IMR-90 (cell line): ENCODE data around the gene CCNJL. TPM values are rescaled to one million over a fixed set of nuclear protein-coding genes. Genes with fewer than 3 reads are reported as not detected.

Experiments
- ATAC-seq: fragments of 200-7000 bp; cut with Tn5 transposase; 2 replicates; pipeline ENCODE4 v1.9.1; 2020; ENCODE audit warnings: low read depth, mild to moderate bottlenecking, moderate library complexity
- BruUV-seq: library from RNA; stranded (reverse); fragments of 400-500 nt; replicated peaks from 2 replicates; lab custom pipeline; 2021; lab: Mats Ljungman, UMichigan
- CTCF ChIA-PET: fragments of 300-600 bp; formaldehyde crosslinking; extraction: SDS; loops from one replicate; lab custom pipeline; 2021; ENCODE audit warnings: antibody characterized with exemption; lab: Yijun Ruan, JAX
- POLR2A ChIA-PET: fragments of 300-600 bp; sonication (Branson Sonifier 250); formaldehyde crosslinking; loops from one replicate; lab custom pipeline; 2022; ENCODE audit warnings: antibody characterized with exemption; ENCODE audit not compliant: unreplicated experiment; lab: Charles Lee
- DNase-seq: peaks from one replicate; pipeline ENCODE4 v3.0.0; 2013
- H2AFZ ChIP-seq: replicated peaks from 2 replicates; pipeline ENCODE3; 2013; ENCODE audit warnings: low read length, mild to moderate bottlenecking; ENCODE audit not compliant: poor library complexity
- H2AK5ac ChIP-seq: 2 replicates; pipeline ENCODE4 v1.6.1; 2013; ENCODE audit warnings: low read depth, low read length, inconsistent platforms
- H2AK9ac ChIP-seq: replicated peaks from 2 replicates; pipeline ENCODE3; 2013; ENCODE audit warnings: mild to moderate bottlenecking, low read depth, low read length, moderate library complexity; ENCODE audit not compliant: poor library complexity
- H2BK120ac ChIP-seq: 2 replicates; pipeline ENCODE4 v1.6.1; 2013; ENCODE audit warnings: low read depth, low read length, inconsistent platforms
- H2BK15ac ChIP-seq: 3 replicates; pipeline ENCODE4 v1.6.1; 2013; ENCODE audit warnings: low read depth, low read length, inconsistent platforms
- H2BK20ac ChIP-seq: 2 replicates; pipeline ENCODE4 v1.6.1; 2013; ENCODE audit warnings: low read depth, mild to moderate bottlenecking, inconsistent platforms, low read length, moderate library complexity
- H2BK5ac ChIP-seq: 2 replicates; pipeline ENCODE4 v1.6.1; 2013; ENCODE audit warnings: mild to moderate bottlenecking, low read depth, low read length, inconsistent platforms; ENCODE audit not compliant: poor library complexity, severe bottlenecking
- H3K14ac ChIP-seq: replicated peaks from 2 replicates; pipeline ENCODE4 v1.6.1; 2013; ENCODE audit warnings: low read depth, low read length, inconsistent platforms
- H3K18ac ChIP-seq: 2 replicates; pipeline ENCODE4 v1.6.1; 2013; ENCODE audit warnings: low read depth, low read length, control low read depth
- H3K23ac ChIP-seq: 2 replicates; pipeline ENCODE4 v1.6.1; 2013; ENCODE audit warnings: low read depth, low read length, inconsistent platforms
- H3K27ac ChIP-seq: 2 replicates; pipeline ENCODE4 v1.5.1; 2013; ENCODE audit warnings: mild to moderate bottlenecking, control low read depth, low read length; ENCODE audit not compliant: insufficient read depth
- H3K27me3 ChIP-seq: 2 replicates; pipeline ENCODE4 v1.6.1; 2013; ENCODE audit warnings: low read length; ENCODE audit not compliant: control insufficient read depth, insufficient read depth
- H3K36me3 ChIP-seq: 2 replicates; pipeline ENCODE4 v1.6.1; 2013; ENCODE audit warnings: low read length, mixed read lengths; ENCODE audit not compliant: control insufficient read depth, insufficient read depth
- H3K4ac ChIP-seq: 2 replicates; pipeline ENCODE4 v1.6.1; 2013; ENCODE audit warnings: low read depth, low read length, inconsistent platforms
- H3K4me1 ChIP-seq: 2 replicates; pipeline ENCODE4 v1.6.1; 2013; ENCODE audit warnings: low read length, mixed read lengths; ENCODE audit not compliant: control insufficient read depth, insufficient read depth
- H3K4me2 ChIP-seq: 2 replicates; pipeline ENCODE4 v1.6.1; 2013; ENCODE audit warnings: low read depth, mild to moderate bottlenecking, control low read depth, low read length, moderate library complexity
- H3K4me3 ChIP-seq: 2 replicates; pipeline ENCODE4 v1.5.1; 2013; ENCODE audit warnings: low read depth, mild to moderate bottlenecking, control low read depth, low read length, moderate library complexity; ENCODE audit not compliant: insufficient read depth
- H3K56ac ChIP-seq: 2 replicates; pipeline ENCODE4 v1.6.1; 2013; ENCODE audit warnings: low read length, inconsistent platforms; ENCODE audit not compliant: insufficient read depth; ENCODE audit errors: extremely low read depth
- H3K79me1 ChIP-seq, 2 experiments: 2 replicates each; pipeline ENCODE4 v1.6.1; 2013; ENCODE audit warnings: low read length in 2 of 2, inconsistent platforms in 1 of 2, low read depth in 1 of 2
- H3K9ac ChIP-seq: 2 replicates; pipeline ENCODE4 v1.6.1; 2013; ENCODE audit warnings: low read depth, low read length, control low read depth
- H3K9me1 ChIP-seq: 2 replicates; pipeline ENCODE4 v1.6.1; 2013; ENCODE audit warnings: low read length, inconsistent platforms; ENCODE audit not compliant: insufficient read depth
- H3K9me3 ChIP-seq: 2 replicates; pipeline ENCODE4 v1.6.1; 2013; ENCODE audit warnings: low read length; ENCODE audit not compliant: control insufficient read depth, insufficient read depth
- H4K20me1 ChIP-seq: 2 replicates; pipeline ENCODE4 v1.6.1; 2013; ENCODE audit warnings: low read length, inconsistent platforms; ENCODE audit not compliant: insufficient read depth
- H4K5ac ChIP-seq: 2 replicates; pipeline ENCODE4 v1.6.1; 2013; ENCODE audit warnings: mild to moderate bottlenecking, low read depth, low read length, control low read depth
- H4K8ac ChIP-seq, 2 experiments: 2 replicates each; pipeline ENCODE4 v1.6.1; 2013; ENCODE audit warnings: low read depth in 2 of 2, low read length in 2 of 2, control low read depth in 1 of 2, inconsistent platforms in 1 of 2
- H4K91ac ChIP-seq: 2 replicates; pipeline ENCODE4 v1.6.1; 2013; ENCODE audit warnings: low read depth, low read length, inconsistent platforms; ENCODE audit not compliant: insufficient read depth
- BHLHE40 ChIP-seq: fragments of 150-350 bp; IDR thresholded peaks from 2 replicates; pipeline ENCODE4 v1.6.1; 2016; ENCODE audit warnings: mild to moderate bottlenecking, low read depth, low read length
- CEBPB ChIP-seq: IDR thresholded peaks from 2 replicates; pipeline ENCODE4 v1.6.1; 2012; ENCODE audit warnings: low read depth, low read length, improper control_type of control experiment
- CHD1 ChIP-seq: IDR thresholded peaks from 2 replicates; pipeline ENCODE4 v1.6.1; 2012; ENCODE audit warnings: low read depth, low read length, improper control_type of control experiment
- FOS ChIP-seq: fragments of 150-350 bp; IDR thresholded peaks from 2 replicates; pipeline ENCODE4 v1.6.1; 2016; ENCODE audit warnings: low read depth, low read length
- MAFK ChIP-seq: IDR thresholded peaks from 2 replicates; pipeline ENCODE4 v1.6.1; 2012; ENCODE audit warnings: low read depth, low read length, improper control_type of control experiment
- MAZ ChIP-seq: IDR thresholded peaks from 2 replicates; pipeline ENCODE4 v1.6.1; 2012; ENCODE audit warnings: low read depth, mild to moderate bottlenecking, low read length, improper control_type of control experiment, moderate library complexity, borderline replicate concordance
- MXI1 ChIP-seq: IDR thresholded peaks from 2 replicates; pipeline ENCODE4 v1.6.1; 2012; ENCODE audit warnings: low read depth, mild to moderate bottlenecking, low read length, moderate library complexity, borderline replicate concordance
- NFE2L2 ChIP-seq: fragments of 150-350 bp; IDR thresholded peaks from 2 replicates; pipeline ENCODE4 v1.6.1; 2016; ENCODE audit warnings: low read depth, mild to moderate bottlenecking, low read length
- POLR2A ChIP-seq: IDR thresholded peaks from 2 replicates; pipeline ENCODE4 v1.6.1; 2012; ENCODE audit warnings: mild to moderate bottlenecking, low read depth, low read length
- RAD21 ChIP-seq: IDR thresholded peaks from 2 replicates; pipeline ENCODE4 v1.6.1; 2012; ENCODE audit warnings: low read length, improper control_type of control experiment
- RCOR1 ChIP-seq: IDR thresholded peaks from 2 replicates; pipeline ENCODE4 v1.6.1; 2012; ENCODE audit warnings: mild to moderate bottlenecking, low read length, improper control_type of control experiment; ENCODE audit not compliant: insufficient replicate concordance
- RFX5 ChIP-seq: IDR thresholded peaks from 2 replicates; pipeline ENCODE4 v1.8.0; 2012; ENCODE audit warnings: low read depth, mild to moderate bottlenecking, low read length, moderate library complexity
- SMC3 ChIP-seq: fragments of 150-350 bp; IDR thresholded peaks from 2 replicates; pipeline ENCODE4 v1.6.1; 2016; ENCODE audit warnings: low read depth, mild to moderate bottlenecking, antibody characterized with exemption, low read length, moderate library complexity
- WGBS, 2 experiments: methylation state at CpG; one replicate each; pipeline versions ENCODE4 v1.1.5 to v1.1.7; 2013; ENCODE audit warnings: missing lambda C conversion rate in 2 of 2; ENCODE audit not compliant: insufficient read length in 1 of 2; ENCODE audit errors: extremely low coverage in 2 of 2; 5-methylcytosine and 5-hydroxymethylcytosine counted together
- dilution Hi-C: fragments of 300-500 bp; cut with HindIII; formaldehyde crosslinking; loops from one replicate; pipeline ENCODE4 v1.14.3; 2018; ENCODE audit warnings: low sequenced_read_pairs; ENCODE audit not compliant: unreplicated experiment
- in situ Hi-C: fragments of 300-500 bp; cut with MboI; formaldehyde crosslinking; loops from 3 replicates; pipeline ENCODE4 v1.14.3; 2019; ENCODE audit warnings: low sequenced_read_pairs, inconsistent platforms, mixed read lengths
- intact Hi-C: fragments of 100-400 bp; cut with micrococcal nuclease; formaldehyde crosslinking; loops from 2 replicates; pipeline ENCODE4 v1.10.0; 2022
- polyA plus RNA-seq, 3 experiments: library from polyadenylated mRNA; depleted of rRNA; stranded (reverse); fragments of >200 nt; gene quantifications; 2 replicates each; pipeline ENCODE4 v1.2.3, GENCODE V29; 2012; ENCODE audit warnings: low replicate concordance in 1 of 3
- total RNA-seq: library from RNA; depleted of rRNA; stranded (reverse); fragments of >200 nt; gene quantifications from 2 replicates; pipeline ENCODE4 v1.2.3, GENCODE V29; 2012
- TF ChIP-seq, protein P1 (sequence below): fragments of 150-350 bp; IDR thresholded peaks from 2 replicates; pipeline ENCODE4 v1.6.1; 2016; ENCODE audit warnings: low read depth, mild to moderate bottlenecking, low read length, moderate library complexity, borderline replicate concordance
- TF ChIP-seq, protein P2 (sequence below): fragments of 150-350 bp; IDR thresholded peaks from 2 replicates; pipeline ENCODE4 v1.6.1; 2017; ENCODE audit warnings: mild to moderate bottlenecking, antibody characterized with exemption, low read length, low read depth
- TF ChIP-seq, protein P3 (sequence below): conservative IDR thresholded peaks from 2 replicates; pipeline ENCODE4 v1.5.1; 2012; ENCODE audit warnings: mild to moderate bottlenecking, low read depth, low read length, improper control_type of control experiment

Gene CCNJL
- total and polyA plus RNA-seq, 2 of the 4 experiments (the other 2 are of a cell fraction) = 2.0 to 3.8 TPM

- dilution Hi-C loops (loop anchor here (25.0 kb wide), 1 partner anchor 347 kb away; the partner anchor contains the start of gene TTC1), in situ Hi-C loops (no loop called here), intact Hi-C loops (no loop called here)
- H3K14ac ChIP-seq = no peak overlapping the region
- POLR2A ChIA-PET = no interaction called here
- no peak overlapping the region for H4K5ac ChIP-seq
- CTCF ChIA-PET = no interaction called here
- H4K20me1 ChIP-seq = no peaks in the 10 kb centered on the region
- TF ChIP-seq RAD21 (no peak), RCOR1 (no peak), MAFK (no peak; the same call in 1 of the 2 replicates), CEBPB (no peak), CHD1 (no peak), BHLHE40 (no peak), SMC3 (no peak), FOS (no peak), RFX5 (no peak), MAZ (no peak), POLR2A (no peak), NFE2L2 (no peak), MXI1 (no peak)
- TF ChIP-seq, protein P1, sequence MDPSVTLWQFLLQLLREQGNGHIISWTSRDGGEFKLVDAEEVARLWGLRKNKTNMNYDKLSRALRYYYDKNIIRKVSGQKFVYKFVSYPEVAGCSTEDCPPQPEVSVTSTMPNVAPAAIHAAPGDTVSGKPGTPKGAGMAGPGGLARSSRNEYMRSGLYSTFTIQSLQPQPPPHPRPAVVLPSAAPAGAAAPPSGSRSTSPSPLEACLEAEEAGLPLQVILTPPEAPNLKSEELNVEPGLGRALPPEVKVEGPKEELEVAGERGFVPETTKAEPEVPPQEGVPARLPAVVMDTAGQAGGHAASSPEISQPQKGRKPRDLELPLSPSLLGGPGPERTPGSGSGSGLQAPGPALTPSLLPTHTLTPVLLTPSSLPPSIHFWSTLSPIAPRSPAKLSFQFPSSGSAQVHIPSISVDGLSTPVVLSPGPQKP = no peak
- TF ChIP-seq, protein P2, sequence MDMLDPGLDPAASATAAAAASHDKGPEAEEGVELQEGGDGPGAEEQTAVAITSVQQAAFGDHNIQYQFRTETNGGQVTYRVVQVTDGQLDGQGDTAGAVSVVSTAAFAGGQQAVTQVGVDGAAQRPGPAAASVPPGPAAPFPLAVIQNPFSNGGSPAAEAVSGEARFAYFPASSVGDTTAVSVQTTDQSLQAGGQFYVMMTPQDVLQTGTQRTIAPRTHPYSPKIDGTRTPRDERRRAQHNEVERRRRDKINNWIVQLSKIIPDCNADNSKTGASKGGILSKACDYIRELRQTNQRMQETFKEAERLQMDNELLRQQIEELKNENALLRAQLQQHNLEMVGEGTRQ = no peak
- TF ChIP-seq, protein P3, sequence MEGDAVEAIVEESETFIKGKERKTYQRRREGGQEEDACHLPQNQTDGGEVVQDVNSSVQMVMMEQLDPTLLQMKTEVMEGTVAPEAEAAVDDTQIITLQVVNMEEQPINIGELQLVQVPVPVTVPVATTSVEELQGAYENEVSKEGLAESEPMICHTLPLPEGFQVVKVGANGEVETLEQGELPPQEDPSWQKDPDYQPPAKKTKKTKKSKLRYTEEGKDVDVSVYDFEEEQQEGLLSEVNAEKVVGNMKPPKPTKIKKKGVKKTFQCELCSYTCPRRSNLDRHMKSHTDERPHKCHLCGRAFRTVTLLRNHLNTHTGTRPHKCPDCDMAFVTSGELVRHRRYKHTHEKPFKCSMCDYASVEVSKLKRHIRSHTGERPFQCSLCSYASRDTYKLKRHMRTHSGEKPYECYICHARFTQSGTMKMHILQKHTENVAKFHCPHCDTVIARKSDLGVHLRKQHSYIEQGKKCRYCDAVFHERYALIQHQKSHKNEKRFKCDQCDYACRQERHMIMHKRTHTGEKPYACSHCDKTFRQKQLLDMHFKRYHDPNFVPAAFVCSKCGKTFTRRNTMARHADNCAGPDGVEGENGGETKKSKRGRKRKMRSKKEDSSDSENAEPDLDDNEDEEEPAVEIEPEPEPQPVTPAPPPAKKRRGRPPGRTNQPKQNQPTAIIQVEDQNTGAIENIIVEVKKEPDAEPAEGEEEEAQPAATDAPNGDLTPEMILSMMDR = no peak
- H3K79me1 ChIP-seq = no peaks in the 10 kb centered on the region
- H2AK9ac ChIP-seq = no peak overlapping the region
- ATAC-seq = no peak
- no peak overlapping the region for H3K56ac ChIP-seq
- no peak overlapping the region for H4K8ac ChIP-seq
- no peaks in the 10 kb centered on the region for H3K9me3 ChIP-seq
- H3K18ac ChIP-seq = no peak overlapping the region
- H2BK5ac ChIP-seq = no peak overlapping the region
- no peak overlapping the region for H3K4ac ChIP-seq
- no peak overlapping the region for H3K4me2 ChIP-seq
- BruUV-seq = no TSS peak
- no peaks in the 10 kb centered on the region; the same call in 1 of the 2 replicates for H3K9me1 ChIP-seq
- H3K4me1 ChIP-seq = peaks cover 2% of the 10 kb centered on the region; the same call in 1 of the 2 replicates
- no peak for DNase-seq
- no peak overlapping the region for H3K4me3 ChIP-seq
- no peak overlapping the region for H3K9ac ChIP-seq
- H3K23ac ChIP-seq = no peak overlapping the region
- H2BK120ac ChIP-seq = no peak overlapping the region
- no peaks in the 10 kb centered on the region for H3K36me3 ChIP-seq
- H2BK15ac ChIP-seq = no peak overlapping the region
- no peak overlapping the region for H2BK20ac ChIP-seq
- no CpG with 5 or more reads among the region's 1 CpG for WGBS, 2 experiments
- no peak overlapping the region for H4K91ac ChIP-seq
- no peak overlapping the region for H3K27ac ChIP-seq
- H2AK5ac ChIP-seq = no peak overlapping the region
- H3K27me3 ChIP-seq = no peaks in the 10 kb centered on the region
- H2AFZ ChIP-seq = no peak overlapping the region
Observed at GRCh38 chr5:160359242-160359641, 46.9 kb upstream of the CCNJL start.
